DMS153 treated with DMSO at 0.1 percent for 48 hours (cell line): ENCODE results near the gene HGD.
"Not testable (repeated sequence)": the region's sequence is repeated elsewhere in the genome, so short reads cannot be mapped to it uniquely, and the experiment has no call there.

Experiments
- DNase-seq: peaks from one replicate; lab custom pipeline; 2025; ENCODE audit not compliant: unreplicated experiment; lab: John Stamatoyannopoulos, UW

HGD gene

DNA sequence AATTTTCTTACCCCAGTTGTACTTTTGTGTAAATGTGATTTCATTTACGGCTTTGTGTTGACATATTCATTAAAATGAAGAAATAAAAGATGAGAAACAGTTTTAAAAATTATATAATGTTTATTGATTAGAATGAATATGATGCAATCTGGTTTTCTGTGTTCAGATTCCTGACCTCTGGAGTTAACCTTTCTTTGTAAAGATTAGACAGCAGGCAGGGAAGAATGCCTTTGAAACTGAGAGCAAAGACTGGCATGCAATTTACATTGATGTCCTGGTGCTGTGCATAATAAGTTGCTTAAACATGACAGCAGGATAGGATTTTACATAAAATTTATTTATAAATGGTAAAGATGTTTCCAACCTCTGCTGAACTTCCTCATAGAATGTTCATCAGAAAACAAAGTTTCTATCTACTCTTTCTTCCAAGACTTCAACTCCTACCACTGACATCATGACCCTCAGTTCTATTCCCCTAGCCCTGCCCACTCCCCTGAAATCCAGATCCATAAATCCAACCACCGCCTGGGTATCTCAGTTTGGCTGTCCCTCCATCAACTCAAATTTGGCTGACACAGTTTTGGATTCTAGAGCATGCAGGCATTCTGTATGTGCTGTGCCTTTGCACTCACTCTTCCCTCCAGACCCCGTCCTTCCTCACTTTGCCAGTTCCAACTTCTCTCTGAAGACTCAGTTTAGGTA lies 1.7 kb downstream of the HGD start:
- DNase-seq: no peak

DNA sequence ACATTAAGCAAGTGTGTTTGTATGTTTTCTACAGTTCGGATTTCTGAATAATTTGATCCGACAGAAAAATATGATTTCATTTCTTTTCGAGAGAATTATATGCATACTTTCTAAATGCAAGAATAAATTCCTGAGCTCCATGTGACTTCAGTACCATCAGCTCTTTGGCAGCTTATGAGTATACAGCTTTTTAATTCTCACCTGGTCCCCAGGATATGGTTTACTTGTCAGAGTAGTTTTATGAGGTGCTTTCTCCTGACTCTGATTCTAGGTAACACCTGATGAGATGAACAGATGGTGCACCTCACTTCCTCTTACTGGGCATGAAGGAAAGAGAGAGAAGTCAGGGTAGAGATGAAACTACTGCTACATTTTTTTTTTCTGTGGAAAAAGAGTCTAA lies 3.1 kb downstream of the HGD start:
- no peak for DNase-seq

DNA sequence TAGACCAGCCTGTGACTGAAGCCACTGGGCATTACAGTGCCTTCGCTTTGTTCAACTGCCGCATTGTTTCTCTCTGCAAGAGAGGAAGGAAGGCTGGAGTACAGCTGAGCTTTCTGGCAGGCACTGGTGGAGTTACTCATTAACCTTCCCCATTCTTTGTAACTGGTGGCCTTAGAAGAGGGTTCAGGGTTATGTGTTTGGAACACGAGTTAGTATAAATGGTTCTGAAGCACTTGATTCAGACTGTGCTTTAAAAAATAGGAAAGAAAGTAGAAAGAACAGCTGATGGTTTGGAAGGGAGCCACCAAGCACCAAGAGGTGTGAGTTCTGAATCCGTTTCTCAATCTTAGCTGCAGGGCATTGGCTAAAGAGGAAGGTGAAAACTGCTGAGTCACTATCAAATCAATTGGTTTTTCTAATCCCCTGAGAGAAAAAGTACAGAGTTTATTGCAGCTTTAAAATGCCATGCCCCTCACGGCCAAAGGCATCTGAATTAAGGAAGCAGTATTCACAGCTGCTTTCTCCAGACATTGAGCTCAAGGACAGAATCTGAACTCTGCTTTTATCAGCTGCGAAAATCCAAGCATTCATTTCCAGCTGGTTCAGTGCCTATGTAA lies 3.6 kb downstream of the HGD start:
- DNase-seq: no peak

DNA sequence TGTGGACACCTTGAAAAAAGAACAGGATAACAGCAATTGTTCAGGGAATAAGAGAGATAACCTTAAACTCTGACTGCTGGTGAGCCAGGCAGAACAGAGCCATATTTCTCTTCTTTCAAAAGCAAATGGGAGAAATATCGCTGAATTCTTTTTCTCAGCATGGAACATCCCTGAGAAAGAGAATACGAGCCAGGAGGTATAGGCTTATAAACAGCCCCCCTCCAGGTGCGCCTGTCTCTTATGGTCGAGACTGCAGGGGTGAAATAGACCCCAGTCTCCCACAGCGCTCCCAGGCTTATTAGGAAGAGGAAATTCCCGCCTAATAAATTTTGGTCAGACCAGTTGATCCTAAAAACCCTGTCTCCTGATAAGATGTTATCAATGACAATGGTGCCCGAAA lies 4.8 kb downstream of the HGD start:
- DNase-seq: not testable (repeated sequence)

DNA sequence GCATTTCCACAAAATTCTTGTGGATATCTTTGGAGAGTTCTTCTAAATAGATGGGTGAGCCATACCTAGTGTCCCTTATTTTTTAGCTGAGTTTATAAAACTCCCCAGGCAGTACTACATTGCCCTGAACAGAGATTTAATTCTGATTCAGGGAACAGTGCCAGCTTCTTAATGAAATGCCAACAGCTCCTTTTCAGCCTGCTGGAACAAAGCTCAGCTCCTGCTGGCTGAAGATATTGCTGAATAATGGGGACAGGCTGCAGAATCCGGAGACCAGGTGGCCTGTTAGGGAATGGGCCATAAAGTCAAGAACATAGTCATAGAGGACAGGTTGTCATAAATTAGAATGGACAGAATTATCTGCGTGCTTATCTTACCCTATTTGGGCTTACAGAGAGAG lies 8.9 kb downstream of the HGD start:
- DNase-seq: no peak

DNA sequence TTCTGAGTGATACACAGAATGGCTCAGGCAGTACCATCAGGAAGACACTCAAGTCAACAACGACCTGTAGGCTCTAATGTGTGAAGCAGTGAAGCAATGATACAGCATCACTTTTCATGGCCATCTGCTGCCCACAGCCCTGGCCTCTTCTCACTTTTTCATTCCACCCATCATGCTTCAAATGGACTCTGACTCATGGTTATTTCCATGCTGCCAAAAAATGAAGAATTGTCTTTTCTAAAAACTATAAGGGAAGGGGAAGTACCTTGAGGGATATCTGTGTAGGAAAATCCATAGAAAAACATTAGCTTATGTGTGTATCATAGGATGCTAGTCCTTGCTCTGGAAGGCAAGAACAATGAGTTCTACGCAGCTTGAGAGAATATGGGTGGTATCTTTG lies 11.5 kb downstream of the HGD start:
- DNase-seq: no peak

DNA sequence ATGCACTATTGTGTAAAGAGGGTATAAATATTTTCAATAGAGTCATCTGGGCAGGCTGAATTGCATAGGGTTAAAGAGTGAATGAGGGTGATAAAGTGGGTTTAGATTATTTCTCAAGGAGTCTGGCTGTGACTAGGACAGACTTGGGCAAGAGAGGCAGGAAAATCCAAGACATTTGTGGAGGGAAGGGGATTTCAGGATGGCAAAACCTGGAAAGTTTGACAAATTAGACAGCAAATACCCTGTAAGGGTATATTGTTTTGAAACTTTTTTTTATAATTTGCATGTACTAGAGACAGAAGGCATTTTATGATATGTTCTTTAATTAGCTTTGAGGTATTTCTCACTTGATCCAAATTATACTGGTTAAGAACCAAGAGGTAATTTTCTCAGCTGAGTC lies 17.1 kb downstream of the HGD start:
- DNase-seq: no peak

DNA sequence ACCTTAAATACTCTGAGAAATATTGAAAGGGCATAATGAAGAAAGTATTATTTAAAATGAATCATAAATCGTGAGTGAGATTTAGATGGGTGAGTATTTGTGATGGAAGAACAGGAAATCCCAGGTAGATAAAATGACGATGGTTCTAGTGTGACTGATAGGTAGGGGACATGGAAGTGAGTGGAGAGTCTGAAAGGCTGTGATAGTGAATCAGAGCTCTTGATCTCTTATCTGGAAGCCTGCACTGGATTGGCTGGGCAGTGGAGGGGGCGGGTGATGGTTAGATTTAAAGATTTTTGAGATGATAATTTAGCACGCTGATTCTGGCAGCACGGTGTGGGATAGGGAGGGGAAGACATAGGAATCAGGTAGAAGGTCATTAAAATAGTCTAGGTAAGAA lies 20.1 kb downstream of the HGD start:
- no peak for DNase-seq

DNA sequence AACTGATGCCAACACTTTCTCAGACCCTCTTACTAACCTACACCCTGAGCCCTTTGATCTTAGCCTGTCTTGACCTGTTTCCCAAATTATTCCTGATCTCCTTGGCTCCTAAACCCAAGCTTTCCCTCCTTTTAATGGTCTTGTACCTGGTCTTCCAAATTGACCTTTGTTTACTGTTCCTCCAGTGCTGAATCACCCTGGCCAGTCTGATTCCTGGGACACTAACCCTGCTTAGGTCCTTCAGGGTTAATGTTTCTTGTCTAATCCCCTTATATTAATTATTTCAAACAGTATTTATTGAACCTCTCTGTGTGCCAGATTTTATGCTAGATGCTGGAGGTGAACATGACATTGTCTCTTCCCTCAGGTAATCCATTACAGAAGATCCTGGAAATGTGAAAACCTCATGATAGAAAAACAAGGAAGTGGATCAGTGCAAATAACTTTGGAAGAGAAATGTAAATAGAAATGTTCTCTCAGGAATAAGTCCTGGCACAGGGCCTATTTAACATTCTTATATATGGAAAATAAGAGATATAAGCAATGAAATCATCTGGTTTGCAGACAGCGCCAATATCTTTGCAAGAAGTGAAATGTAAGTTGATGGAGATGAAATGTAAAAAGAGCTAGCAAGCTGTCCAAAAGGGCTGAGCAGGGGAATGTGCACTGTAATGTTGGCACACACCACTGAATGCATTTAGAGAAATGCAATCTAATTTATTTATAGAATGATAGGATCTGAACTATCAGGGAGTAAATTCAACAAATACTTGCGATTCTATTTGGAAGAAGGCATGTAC lies 20.7 kb downstream of the HGD start:
- no peak for DNase-seq

DNA sequence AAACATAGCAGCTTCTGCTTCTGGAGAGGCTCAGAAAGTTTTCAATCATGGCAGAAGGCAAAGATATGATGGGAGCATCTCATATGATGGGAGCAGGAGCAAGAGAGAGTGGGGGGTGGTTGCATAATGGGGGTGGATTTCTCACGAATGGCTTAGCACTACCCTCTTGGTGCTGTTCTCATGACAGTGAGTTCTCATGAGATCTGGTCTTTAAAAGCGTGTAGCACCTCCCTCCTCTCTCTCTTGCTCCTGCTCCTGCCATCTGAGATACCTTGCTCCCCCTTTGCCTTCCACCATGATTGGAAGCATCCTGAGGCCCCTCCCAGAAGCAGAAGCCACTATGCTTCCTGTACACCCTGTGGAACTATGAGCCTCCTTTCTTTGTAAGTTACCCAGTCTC lies 22.2 kb downstream of the HGD start:
- DNase-seq: no peak

DNA sequence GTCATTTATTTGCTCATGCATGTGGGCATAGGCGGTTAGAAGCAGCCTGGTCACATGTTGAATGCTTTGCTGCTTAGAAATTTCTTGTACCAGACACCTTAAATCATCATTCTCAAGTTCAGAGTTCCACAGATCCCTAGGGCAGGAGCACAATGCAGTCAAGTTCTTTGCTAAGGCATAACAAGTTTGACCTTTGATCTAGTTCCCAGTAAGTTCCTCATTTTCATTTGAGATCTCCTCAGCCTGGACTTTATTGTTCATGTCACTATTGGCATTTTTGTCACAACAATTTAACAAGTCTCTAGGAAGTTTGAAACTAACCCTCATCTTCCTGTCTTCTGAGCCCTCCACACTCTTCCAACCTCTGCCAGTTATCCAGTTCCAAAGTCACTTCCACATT lies 22.8 kb downstream of the HGD start:
- no peak for DNase-seq

DNA sequence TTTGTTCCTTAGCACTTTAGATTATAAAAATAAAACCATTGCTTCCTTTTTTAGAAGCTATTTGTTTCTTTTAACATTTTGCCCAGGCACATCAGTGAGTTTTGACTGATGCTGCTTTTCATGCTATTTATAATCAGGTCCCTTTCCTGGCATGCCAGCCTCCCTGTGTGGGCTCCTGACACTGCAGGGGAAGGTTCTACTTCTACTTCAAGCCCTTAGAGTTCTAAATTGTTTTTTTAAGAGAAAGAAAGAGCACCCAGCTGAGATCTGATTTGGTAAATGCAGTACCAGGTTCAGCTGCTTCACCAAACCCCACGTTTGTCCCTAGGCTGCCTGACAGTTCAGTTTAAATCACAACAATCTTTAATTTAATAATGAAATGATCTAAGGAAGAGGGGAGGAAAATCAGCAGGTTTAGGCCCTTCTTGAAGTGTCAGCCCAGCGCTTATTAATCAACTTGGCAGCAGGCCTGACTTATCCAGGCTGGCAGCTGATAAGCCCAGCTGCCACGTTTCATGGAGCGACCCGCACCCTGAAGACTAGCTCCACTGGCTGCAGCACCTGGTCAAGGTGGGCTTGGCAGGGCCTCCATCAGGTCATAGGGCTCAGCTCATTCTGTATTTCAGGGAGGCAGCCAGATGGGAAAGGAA lies 29.0 kb downstream of the HGD start:
- no peak for DNase-seq

DNA sequence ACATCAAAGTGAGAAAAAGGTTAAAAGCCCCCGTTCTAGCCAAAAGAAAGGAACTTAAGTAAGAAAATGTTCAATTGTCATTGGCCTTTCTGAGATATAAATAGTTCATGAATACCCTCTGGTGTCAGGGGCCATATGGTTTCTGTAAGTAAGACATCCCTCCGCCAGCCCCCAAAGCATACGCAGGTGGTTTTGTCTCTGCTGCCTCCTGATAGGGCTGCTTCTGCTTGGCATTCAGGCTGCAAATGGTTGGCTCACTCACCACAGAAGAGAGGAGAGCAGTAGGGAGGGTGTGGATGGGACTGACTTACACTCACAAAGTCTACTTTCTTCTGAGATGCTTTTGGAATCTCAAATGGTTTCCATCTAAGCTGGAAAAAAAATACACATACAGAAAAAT lies 29.8 kb downstream of the HGD start:
- no peak for DNase-seq

DNA sequence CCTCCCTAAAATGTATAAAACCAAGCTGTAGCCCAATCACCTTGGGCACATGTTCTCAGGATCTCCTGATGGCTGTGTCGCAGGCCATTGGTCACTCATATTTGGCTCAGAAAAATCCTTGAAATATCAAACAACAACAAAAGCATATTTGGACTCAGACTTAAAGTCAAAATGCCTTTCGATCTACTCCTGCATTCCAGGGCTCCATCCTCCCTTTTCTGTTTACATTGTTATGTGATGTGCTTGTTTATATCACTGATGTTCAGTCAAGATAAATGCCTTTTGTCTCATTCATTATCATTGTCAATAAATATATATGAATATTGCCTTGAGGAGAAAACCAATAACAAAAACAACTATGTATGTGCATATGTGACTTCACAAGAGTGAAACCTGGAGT lies 31.7 kb downstream of the HGD start:
- DNase-seq: no peak

DNA sequence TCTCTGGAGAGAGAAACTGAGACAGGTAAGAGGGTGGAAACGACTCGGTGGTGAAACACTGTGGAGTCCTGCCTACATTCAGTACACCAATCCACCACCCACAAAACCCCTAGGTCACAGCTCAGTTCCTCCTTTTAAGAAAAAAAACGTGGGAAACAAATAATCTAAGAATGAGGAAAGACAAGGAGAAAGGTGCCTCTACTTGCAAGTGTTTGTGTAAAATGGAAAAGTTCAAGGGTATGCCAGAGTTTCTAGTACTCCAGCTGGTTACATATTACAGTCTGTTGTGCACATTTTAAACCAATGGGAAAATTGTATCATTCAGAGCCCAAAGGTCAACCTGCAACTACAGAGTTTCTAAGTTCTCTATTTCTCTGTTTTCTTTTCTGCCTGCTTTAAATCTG lies 32.2 kb downstream of the HGD start:
- no peak for DNase-seq

DNA sequence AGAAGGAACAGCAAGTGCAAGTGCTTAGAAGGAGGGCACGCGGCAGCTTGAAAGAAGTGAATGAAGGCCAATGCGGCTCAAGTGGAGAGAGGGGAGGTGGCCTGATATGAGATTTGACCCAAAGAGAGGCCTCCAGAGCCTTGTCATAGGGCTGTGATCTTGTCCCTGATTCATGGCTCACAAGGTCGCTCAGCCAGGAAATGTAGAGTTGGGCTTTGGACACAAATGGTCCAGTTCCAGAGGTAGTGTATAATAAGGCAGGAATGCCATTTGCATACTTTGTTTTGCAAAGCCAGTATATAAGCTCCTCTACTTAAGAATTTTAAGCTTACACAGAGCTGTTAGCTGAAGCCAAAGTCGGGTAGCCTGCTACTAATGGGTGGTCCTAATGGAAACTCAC lies 33.7 kb downstream of the HGD start:
- no peak for DNase-seq

DNA sequence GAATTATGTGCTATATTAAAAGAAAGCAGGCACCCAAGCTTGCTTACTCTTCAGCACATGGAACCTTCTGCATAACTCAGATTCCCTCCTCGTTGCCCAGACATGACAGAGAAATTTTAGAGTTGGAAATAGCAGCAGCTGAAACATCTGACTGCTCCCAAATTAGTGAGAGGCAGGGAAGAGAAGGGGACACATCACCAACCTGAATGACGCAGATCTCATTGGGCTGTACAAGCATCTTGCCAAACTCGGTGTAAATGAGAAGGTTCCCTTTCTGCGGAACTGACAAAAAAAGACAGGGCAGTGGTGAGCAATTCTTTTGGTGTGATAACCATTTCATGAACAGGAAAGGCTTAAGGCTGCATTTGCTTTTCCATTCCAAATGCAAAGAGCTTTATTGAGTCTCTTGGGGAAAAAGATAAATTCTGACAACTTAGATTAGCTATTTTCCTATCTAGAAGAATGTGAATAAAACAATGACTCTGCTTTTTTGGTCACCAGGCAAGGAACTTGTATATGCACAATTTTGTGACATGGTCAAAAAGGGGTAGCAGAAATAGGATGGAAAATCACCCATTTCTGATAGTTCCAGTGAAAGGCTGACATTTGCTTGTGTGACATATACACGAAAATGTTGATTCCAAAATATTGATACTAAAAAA lies 35.1 kb downstream of the HGD start:
- no peak for DNase-seq

DNA sequence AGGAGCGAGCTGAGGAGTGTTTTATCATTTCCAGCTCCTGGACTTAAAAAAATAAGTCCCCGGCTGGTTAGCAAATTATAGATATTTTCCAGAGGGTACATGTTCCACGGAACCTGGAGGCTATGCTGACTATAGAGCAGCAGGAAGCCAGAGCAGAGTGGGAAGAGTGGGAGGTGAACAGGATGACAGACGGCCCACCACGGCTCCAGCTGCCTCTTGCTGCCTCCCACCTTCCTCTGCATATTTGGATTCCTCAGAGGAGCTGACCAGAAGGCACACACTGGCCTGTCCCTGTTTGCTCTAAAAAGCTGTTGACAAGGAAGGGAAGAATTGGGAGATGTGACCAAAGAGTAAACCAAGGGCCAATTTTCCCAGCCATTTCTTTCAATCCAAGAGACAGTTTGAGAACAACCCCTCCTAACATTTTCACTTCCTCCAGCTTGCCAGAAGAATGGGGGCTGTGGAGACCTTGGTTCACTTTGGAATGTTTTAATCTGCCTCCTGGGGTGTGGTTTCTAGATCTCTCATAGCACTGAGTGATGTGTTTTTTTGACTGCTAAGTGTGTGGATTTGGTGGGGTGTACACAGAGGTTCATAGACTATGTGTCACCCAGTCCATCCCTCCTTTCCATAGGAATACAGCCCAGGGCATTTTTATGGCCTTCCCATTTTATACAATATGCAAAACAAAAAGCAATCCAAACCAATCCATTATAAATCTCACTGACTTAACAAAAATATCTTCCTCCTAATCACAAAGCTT lies 36.8 kb downstream of the HGD start:
- DNase-seq: no peak

DNA sequence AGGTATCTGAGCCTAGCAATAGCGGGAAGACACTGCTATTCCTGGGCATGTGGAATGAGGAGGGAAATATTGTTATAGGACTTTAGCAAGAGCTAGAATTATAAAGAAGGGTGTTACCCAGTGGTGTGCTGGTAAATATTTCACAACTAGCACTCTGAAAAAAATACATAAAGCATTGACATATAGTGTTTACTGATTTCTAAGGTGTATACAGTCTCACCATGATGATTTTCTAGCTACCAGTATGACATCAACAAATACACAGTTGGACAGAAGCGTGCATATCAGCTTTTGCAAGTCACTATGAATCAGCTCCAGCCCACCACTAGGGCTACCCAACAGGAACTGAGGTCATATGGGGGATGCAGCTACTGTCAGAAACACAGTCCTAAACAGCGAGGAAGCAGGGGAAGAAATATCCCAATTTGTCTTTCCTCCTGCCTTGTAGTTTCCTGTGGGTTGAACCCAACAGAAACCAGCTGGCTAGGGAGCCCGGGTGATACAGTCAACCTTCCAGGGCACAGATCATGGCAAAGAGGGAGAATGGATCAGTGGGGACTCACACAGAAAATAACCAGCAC lies 39.6 kb downstream of the HGD start:
- no peak for DNase-seq

DNA sequence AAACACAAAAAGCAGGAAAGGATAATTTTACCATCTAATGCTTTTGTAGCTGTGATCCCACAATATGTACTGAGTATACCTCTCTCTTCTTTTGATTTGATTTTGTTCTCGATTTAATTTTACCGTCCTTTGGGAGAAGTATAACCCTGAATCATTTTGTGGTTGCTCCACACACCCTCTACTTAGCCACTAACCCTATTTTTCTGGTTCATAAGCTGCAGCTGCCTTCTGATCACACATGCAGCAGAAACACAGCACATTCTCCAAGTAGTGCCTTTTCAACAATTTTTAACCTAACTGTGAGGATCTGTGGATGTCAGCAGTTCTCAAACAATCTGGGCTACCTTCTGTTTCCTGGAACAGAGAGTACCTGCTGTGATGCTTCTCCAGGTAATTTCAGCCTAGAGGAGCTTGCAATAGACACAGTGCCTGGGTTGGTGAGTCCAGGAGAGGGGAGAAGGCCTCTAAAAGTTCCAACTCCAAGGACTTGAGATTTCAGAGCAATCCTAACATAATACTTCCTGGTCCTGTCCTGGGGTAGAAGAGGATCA lies 40.3 kb downstream of the HGD start:
- no peak for DNase-seq
